Stimulated activated CD4-positive, alpha-beta T cell treated with anti-CD3 and anti-CD28 coated beads, Interleukin-12 subunit alpha, Interleukin-12 subunit beta, amount 100 ng/mL, for 4 hours (primary cell): Measurements from ENCODE around the gene ATP8B4.

Experiments
- DNase-seq: peaks from one replicate; pipeline ENCODE4 v3.0.0-alpha.2; 2020

The ATP8B4 gene

DNA sequence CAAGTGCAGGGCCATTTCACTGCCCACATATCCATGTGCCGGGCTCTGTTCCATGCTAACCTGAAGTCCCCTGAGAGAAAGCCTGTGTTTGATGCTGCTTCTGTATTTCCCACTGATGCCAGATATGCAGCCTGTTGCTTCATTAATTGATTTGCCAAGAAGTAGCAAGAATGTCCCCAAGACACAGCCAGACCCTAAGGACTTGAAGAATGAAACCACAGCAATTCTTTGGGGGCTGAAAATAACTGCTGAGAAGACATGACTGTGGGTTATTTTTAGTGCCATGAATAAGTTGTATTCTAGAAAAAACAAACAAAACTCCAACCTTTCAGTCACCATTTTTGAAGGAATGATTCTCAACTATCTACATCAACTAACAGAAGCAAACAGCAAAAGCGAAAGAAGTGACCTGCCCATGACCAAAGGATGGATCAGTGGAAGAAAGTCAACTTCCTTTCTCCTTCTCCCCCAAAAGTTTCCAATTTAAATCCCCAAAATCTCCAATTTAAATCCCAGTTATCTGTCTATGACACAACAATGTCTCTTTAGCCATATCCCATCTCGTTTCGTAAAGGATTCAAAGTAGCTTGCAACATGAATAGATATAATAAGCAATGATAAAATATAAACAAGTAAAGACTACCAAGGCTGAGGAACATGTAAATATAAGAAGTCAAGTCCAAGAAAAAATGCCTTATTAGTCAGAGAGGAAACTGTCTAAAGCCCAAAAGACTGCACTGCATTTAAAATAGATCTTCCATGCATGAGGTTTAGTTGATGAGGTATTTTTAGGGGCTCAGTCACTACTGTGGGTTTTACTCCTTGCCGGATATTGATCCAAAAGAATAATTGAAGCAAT is 271.4 kb downstream of the ATP8B4 start:
- DNase-seq, result no peak

DNA sequence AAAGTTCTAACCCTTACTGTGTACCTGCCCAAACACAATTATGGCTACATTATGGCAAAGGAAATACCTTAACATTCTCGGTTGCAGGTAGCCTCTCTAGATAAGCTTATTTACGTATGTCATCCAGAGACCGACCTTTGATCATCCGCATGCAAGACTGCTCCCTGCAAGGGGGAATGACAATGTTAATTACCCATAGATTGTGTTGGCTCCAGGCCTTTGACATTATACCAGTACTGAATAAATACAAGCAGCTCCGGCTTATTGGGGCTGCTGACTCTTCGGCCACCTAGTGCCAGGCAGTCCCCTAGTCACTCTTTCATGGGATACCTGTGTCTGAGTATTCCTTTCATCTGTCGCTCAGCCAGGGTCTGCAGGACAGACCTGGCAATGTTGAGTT is 274.6 kb downstream of the ATP8B4 start:
- no peak for DNase-seq

DNA sequence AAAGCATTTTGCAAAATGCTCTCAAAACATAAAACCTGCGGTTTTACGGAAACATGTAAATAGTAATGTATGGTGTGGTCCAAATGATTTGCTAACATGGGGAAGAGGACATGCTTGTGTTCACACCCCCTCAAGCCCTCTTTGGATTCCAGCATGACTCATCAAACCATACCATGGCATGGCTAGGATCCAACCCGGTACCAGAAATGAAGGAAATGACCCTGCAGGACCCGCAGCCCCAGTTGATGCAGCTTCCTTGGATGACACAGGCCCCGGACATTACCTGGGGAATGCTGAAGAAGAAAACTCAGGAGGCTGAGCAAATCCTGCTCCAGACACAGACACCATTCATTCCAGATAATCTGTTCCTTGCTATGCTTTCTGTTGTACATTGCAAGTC is 275.3 kb downstream of the ATP8B4 start:
- no peak for DNase-seq

DNA sequence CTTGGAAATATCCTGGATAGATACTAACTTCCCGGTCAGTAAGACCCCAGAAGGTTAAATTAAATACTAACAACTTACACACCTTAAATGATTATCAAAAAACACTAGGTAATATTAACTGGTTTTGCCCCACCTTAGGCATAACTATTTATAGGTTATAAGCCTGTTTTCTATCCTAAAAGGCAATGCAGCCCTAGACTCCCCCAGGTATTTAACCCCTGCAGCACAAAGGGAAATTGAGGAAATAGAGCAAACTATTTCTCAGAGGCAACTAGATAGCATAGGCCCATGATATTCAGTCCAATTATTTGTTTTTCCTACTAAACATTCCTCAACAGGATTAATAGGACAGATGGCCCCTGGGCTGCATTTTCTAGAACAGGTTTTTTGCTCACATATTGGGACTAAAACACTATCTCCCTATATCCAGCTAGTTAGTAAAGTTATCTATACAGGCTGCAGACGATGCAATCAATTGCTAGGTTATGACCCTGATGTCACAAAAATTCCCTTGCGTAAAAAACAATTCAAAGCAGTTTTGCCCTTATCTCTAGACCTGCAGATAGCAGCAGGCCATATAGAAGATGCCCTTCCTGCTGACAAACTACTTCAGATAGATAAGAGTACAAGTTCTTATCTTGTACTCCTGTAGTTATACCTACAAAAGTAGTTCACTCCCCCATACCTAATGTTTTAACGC is 276.9 kb downstream of the ATP8B4 start:
- DNase-seq, result no peak

DNA sequence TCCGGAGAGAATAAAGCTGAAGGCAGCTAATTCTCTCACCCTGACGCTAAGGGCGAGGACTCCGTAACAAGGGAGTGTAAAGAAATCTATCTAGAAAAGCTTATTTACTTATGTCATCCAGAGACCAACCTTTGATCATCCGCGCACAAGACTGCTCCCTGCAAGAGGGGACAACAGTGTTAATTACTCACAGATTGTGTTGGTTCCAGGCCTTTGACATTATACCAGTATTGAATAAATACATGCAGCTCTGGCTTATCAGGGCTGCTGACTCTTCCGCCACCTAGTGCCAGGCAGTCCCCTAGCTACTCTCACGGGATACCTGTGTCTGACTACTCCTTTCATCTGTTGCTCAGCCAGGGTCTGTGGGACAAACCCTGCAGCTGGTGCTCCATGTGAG is 286.5 kb downstream of the ATP8B4 start:
- no peak for DNase-seq

DNA sequence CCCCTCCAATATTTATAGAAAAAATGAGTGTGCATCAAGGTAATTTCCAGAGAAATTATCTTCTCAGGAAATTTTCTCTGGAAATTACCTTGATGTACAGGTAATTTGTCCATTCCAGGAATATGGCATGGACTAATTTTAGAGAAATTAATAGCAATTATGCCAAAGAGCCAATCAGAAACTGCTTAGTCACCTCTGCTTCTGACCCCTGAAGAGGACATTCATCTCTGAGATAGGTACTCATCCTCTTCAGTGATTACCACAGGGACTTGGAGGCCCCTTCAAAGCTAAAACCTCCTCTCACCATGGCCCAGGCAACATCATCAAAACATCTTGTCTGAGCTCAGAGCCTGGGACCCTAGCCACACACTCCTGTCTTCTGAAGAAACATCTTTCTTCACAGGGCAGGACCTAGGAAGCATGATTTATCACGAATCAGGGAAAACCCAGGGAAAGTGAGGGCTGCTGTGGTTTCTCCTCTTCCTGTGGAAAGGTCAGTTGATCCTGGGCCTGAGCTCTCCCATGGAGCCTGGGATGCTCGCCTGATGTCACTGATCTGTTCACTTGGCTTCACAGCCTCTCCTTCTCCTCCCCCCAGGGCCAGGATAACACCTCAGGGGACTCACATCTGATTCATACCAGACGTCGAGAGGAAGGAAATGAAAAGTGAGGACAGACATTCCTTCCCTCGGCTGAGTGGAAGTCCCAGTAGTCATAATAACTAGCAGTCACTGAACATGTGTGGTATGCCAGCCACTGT is 287.6 kb downstream of the ATP8B4 start:
- no peak for DNase-seq

DNA sequence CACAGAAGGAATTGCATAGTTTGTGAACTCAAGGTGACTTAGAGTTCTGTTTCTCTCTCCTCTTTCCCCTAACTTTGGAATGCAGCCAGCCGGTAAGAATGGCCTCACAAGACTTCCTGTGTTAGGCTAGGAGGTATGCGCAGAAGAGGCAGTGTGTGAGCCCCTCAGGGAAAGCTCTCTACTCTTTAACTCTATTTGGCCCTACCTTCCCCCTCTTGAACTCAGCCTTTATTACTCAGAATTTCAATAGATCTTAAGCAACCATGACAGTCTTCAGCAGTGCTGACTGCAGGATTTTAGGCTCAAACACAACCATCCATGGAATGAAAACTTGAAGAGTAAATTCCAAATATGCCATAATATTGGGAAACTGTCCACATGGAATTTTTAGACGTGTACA is 288.6 kb downstream of the ATP8B4 start:
- DNase-seq, result no peak

DNA sequence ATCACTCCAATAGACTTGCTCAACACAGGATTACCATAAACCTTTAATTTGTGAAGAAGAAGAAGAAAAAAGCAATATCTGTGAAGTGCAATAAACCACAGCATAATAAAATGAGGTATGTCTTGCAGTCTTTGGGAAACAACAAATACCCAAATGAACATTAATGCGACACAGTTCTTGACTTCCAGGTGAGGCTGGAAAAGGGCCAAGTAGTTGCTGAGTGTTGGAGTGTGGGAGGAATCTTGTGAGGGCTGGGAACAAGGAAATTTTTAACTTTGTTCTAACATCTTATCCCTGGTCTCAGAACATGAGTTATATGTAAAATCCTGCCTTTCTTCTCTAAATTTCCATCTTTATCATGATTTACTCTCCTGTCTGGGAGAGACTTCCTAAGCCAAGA is 291.7 kb downstream of the ATP8B4 start:
- no peak for DNase-seq

DNA sequence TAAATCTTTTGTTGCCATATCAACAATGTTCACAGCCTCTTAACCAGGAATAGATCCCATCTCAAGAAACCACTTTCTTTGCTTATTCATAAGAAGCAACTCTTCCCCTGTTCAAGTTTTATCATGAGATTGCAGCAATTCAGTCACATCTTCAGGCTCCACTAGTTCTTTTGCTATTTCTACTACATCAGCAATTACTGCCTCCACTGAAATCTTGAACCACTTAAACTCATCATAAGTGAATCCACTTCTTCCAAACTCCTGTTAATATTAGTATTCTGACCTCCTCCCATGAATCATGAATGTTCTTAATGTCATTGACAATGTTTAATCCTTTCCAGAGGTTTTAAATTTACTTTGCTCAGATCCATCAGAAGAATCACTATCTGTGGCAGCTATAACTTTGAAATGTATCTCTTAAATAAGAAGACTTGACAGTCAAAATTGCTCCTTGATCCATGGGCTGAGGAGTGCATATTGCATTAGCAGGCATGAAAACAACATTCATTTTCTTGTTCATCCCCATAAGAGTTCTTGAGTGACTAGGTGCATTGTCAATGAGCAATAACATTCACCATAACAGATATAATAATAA is 292.3 kb downstream of the ATP8B4 start:
- no peak for DNase-seq

DNA sequence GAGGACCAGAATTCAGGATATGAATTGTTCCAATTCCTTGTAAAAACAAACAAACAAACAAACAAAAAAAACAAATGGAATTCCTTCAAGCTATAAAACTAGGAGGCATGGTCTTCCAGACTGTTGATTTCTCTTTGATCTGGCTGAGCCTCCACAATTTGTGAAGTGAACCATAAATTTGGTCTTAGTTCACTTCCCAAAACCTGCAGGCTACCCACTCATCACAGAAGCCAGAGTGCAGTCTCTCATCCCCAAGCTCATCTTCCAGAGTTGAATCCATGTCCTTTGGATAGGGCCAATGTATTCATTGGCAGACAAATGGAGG is 294.3 kb downstream of the ATP8B4 start:
- DNase-seq, result no peak

DNA sequence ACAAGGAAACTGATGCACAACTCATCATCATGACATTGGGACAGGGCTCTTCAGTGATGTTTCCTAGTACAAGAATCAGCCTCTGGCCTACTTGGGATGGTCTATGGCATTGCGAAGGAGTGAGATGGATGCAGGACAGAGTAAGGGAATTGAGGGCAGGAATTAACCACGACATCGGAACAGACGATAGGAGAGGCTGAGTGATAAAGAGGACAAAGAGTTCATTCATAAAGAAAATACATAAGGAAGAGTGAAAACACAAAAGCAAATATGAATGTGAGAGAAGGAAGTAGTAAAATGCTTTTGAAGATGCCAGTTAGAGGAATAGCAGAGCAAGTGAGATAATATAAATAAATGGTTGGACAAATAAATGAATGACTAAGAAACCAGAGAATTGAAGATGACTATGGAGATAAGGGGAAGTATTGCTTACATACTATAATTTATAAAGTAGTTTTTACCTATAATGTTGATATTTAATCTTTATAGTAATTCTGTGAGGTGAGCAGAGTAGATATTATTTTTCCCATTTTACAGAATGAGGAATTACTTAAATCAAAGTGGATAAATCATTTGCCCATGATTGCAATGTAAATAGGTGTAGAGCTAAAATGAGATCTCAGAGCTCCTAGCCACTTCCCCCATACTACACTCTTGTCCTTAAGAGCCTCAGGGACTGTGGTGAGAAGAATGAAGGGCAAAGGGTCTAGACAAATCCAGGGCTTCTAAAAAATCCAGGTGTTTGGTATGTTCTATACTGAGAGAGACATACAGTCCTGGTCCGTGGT is 294.9 kb downstream of the ATP8B4 start:
- DNase-seq, result no peak

DNA sequence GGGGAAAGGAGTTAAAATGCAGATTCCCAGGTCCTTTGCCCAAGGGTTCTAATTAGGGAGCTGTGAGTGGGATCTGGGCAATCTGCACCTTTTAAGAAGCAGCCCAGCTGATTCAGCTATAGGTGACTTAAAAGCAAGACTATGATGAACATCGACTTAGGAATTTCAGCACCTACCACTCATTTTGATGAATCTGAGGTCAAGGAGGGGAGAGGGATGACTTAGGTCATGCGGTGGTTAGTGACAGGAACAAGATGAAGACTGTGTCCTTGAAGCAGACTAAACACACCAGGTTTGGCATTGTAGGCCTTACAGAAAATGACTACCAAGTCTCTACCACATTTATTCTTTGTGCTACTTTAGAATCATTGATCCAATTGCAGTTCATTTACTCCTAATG is 301.9 kb downstream of the ATP8B4 start:
- DNase-seq, result no peak

DNA sequence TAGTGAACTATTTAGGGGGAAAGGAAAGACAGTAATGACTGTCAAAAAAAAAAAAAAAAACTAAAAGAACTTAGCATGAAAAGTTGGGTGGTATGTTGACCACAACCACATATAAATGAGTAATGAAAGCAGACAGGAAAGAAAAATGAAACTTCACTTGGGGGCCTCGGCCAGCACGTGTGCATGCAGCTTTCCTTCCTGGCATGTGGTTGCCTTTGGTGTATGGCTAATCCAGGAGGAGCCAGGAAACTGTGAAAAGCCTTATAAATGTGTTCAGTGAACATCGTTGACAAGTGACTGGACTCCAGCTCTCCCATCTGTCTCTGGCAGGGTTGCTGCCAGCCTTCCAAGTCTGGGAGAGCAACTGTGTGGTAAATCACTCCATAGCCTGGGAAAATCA is 303.1 kb downstream of the ATP8B4 start:
- no peak for DNase-seq

DNA sequence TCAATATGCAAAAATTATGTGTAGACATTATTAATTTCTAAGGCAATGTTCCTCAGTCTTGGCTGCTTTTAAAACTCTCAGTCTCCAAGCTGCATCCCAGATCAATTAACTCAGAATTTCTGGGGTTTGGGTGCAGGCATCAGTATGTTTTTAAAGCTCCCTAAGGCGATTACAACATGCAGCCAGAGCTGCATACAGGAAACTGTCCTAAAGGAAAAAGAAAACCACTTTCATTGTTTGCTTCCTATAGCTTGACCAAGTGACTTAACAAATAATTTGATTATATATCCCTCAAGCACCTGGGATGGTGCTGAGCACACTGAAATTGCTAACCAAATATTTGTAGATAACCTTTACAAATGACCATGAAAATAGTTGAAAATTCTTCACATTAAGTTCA is 303.5 kb downstream of the ATP8B4 start:
- no peak for DNase-seq

DNA sequence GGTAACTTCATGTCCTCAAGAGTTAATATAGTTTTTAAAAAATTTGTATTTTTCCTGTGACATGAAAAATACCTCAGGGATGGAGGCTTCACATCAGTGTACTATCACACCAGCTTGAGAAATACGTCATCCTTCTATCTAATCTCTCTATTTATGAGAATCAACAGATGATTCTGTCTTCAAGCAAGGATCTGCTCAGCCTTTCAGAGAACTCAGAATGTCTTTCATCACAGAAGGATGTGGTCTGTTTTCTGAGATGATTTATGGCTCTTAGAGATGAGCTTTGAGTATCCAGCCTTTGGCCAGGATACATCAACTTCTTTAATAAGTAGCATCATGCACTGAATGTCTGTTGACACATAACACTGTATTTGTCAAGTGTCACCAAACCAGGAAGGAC is 304.3 kb downstream of the ATP8B4 start:
- DNase-seq, result no peak

DNA sequence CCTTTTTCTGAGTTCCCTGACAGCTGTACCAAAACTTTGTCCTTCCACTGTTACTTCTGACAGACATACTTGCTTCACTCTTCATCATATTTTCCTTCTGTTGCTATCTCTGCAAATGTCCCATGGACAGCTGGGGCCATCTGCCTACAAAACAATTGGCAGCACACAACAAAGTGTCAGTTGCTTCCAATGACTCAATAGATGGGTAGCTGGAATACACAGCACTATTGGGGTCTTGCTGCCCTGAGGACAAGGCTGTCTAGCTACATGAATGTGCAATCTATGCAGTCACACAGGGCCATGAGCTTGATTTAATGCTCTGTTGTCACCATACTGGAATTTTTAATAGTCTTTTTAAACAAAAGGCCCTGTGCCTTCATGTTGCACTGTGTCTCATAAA is 305.4 kb downstream of the ATP8B4 start:
- no peak for DNase-seq

DNA sequence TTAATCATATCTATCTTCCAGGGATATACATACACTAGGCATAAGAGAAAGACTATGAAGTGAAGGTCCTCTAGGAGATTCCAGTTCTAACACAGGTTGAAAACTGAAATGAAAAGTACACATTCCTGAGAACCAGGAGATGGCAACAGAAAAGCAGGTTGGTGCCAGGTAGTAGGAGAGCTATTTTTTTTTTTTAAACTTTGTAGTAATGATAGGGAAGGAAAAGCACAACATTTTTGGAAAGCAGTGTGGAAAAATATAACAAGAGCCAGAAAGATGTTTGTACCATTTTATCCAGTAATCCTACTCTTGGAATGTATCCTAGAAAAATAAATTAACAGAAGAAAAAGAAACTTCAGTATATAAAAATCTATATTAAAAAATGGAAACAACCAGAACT is 308.3 kb downstream of the ATP8B4 start:
- no peak for DNase-seq

DNA sequence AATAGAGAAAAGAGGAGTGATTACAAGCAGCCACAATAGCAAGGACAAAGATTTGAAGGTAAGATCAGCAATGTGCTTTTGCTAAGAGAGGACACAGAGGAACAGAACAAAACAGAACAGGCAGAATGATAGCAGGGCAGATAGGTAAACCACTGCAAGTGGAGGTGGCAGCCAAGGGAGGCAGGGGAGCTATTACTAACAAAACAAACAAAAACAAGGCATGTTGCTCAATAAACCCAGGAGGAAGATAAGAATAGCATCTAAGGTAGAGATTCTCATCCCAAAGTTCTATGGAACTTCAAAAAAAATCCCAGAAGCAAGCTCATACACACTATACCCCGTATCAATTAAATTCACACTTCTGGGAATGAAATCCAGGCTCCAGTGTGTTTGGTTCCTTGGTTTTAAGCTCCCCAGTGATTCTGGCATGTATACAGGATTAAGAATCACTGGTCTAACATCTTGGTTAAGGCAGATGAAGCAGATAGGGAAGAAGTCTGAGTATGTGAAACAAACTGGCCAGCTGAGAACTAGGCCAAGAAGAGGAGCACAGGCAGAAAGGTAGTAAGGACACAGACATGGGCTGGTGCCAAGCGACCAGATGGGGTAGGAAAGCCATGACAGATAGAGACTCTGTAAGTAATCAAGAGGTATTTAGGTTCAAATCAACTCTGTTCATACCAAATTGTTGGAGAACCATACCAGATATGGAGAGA is 309.0 kb downstream of the ATP8B4 start:
- no peak for DNase-seq

DNA sequence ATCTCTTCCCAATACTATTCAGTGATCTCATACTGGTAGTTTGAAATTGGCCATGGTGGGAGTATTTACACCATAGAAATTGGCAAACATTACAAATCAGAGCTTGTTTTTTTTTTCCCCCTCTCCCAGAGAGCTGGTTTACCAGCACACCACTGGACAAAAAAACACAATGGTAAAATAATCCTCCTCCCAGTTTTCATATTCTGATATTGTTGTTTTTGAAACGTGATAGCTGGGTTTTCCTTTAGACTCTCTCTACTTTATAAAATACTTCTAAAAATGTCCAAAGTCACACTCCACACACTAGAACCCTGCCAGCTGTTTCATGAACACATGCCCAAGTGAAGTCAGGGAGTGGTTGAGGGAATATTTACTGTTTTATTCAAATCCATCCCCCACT is 310.7 kb downstream of the ATP8B4 start:
- DNase-seq, result no peak
